ENCODE results near the gene MLN.

MLN gene

GRCh38 chr6:33824461-33825154 lies 20.8 kb upstream of the MLN start:
- H3K4me3 ChIP-seq (ENCODE audit: low read length in 2 of 2), result no peak overlapping the region
- peak overlapping the region in 1 of 2 donors; percentile 13 for H3K9ac ChIP-seq (ENCODE audit: low read length in 2 of 2)
- peaks cover 0 to 5% of the 10 kb centered on the region in 2 donors for H3K27me3 ChIP-seq (ENCODE audit: control insufficient read depth in 1 of 2, insufficient read depth in 2 of 2, low read length in 2 of 2)
- H3K36me3 ChIP-seq (ENCODE audit: control insufficient read depth in 2 of 2, insufficient read depth in 2 of 2, low read length in 2 of 2), result no peaks in the 10 kb centered on the region
- no peaks in the 10 kb centered on the region for H3K9me3 ChIP-seq (ENCODE audit: control insufficient read depth in 2 of 2, low read length in 2 of 2)
- H3K4me1 ChIP-seq (ENCODE audit: control insufficient read depth, insufficient read depth, low read length), result peaks cover 19% of the 10 kb centered on the region
- no peak overlapping the region for H3K27ac ChIP-seq (ENCODE audit: low read length)

- H3K27ac ChIP-seq (ENCODE audit: low read length), result no peak overlapping the region
- no peaks in the 10 kb centered on the region for H3K9me3 ChIP-seq (ENCODE audit: control insufficient read depth in 2 of 2, low read length in 2 of 2)
- H3K4me1 ChIP-seq (ENCODE audit: control insufficient read depth, insufficient read depth, low read length), result peaks cover 14% of the 10 kb centered on the region
- H3K36me3 ChIP-seq (ENCODE audit: control insufficient read depth in 2 of 2, insufficient read depth in 2 of 2, low read length in 2 of 2), result no peaks in the 10 kb centered on the region
- H3K27me3 ChIP-seq (ENCODE audit: control insufficient read depth in 1 of 2, insufficient read depth in 2 of 2, low read length in 2 of 2), result peaks cover 0 to 5% of the 10 kb centered on the region in 2 donors
- H3K9ac ChIP-seq (ENCODE audit: low read length in 2 of 2), result no peak overlapping the region
- no peak overlapping the region for H3K4me3 ChIP-seq (ENCODE audit: low read length in 2 of 2)
These were observed 20.0 kb upstream of the MLN start for GRCh38 chr6:33823806-33824205.

- Histone ChIP-seq H3K9me3 (ENCODE audit: control insufficient read depth in 2 of 2, low read length in 2 of 2) (no peaks in the 10 kb centered on the region), H3K4me3 (ENCODE audit: low read length in 2 of 2) (no peak overlapping the region), H3K4me1 (ENCODE audit: control insufficient read depth, insufficient read depth, low read length) (peaks cover 4% of the 10 kb centered on the region), H3K36me3 (ENCODE audit: control insufficient read depth in 2 of 2, insufficient read depth in 2 of 2, low read length in 2 of 2) (no peaks in the 10 kb centered on the region), H3K27me3 (ENCODE audit: control insufficient read depth in 1 of 2, insufficient read depth in 2 of 2, low read length in 2 of 2) (peaks cover 0 to 5% of the 10 kb centered on the region in 2 donors), H3K27ac (ENCODE audit: low read length) (no peak overlapping the region), H3K9ac (ENCODE audit: low read length in 2 of 2) (no peak overlapping the region)
These were observed 19.0 kb upstream of the MLN start for GRCh38 chr6:33822575-33823395.

GRCh38 chr6:33820784-33821520 lies 17.1 kb upstream of the MLN start:
- Histone ChIP-seq H3K27ac (ENCODE audit: low read length) (no peak overlapping the region), H3K36me3 (ENCODE audit: control insufficient read depth in 2 of 2, insufficient read depth in 2 of 2, low read length in 2 of 2) (no peaks in the 10 kb centered on the region), H3K4me3 (ENCODE audit: low read length in 2 of 2) (no peak overlapping the region), H3K9me3 (ENCODE audit: control insufficient read depth in 2 of 2, low read length in 2 of 2) (no peaks in the 10 kb centered on the region), H3K9ac (ENCODE audit: low read length in 2 of 2) (no peak overlapping the region), H3K27me3 (ENCODE audit: control insufficient read depth in 1 of 2, insufficient read depth in 2 of 2, low read length in 2 of 2) (peaks cover 0 to 5% of the 10 kb centered on the region in 2 donors), H3K4me1 (ENCODE audit: control insufficient read depth, insufficient read depth, low read length) (no peaks in the 10 kb centered on the region)

- no peak overlapping the region for H3K9ac ChIP-seq (ENCODE audit: low read length in 2 of 2)
- peaks cover 3 to 5% of the 10 kb centered on the region in 2 donors for H3K27me3 ChIP-seq (ENCODE audit: control insufficient read depth in 1 of 2, insufficient read depth in 2 of 2, low read length in 2 of 2)
- H3K9me3 ChIP-seq (ENCODE audit: control insufficient read depth in 2 of 2, low read length in 2 of 2), result no peaks in the 10 kb centered on the region
- H3K4me1 ChIP-seq (ENCODE audit: control insufficient read depth, insufficient read depth, low read length), result no peaks in the 10 kb centered on the region
- no peaks in the 10 kb centered on the region for H3K36me3 ChIP-seq (ENCODE audit: control insufficient read depth in 2 of 2, insufficient read depth in 2 of 2, low read length in 2 of 2)
- no peak overlapping the region for H3K4me3 ChIP-seq (ENCODE audit: low read length in 2 of 2)
- no peak overlapping the region for H3K27ac ChIP-seq (ENCODE audit: low read length)
These were observed 16.4 kb upstream of the MLN start for GRCh38 chr6:33820243-33820642.

- no peak overlapping the region for H3K27ac ChIP-seq (ENCODE audit: low read length)
- H3K9me3 ChIP-seq (ENCODE audit: control insufficient read depth in 2 of 2, low read length in 2 of 2), result no peaks in the 10 kb centered on the region
- no peak overlapping the region for H3K4me3 ChIP-seq (ENCODE audit: low read length in 2 of 2)
- H3K4me1 ChIP-seq (ENCODE audit: control insufficient read depth, insufficient read depth, low read length), result no peaks in the 10 kb centered on the region
- H3K9ac ChIP-seq (ENCODE audit: low read length in 2 of 2), result no peak overlapping the region
- no peaks in the 10 kb centered on the region for H3K36me3 ChIP-seq (ENCODE audit: control insufficient read depth in 2 of 2, insufficient read depth in 2 of 2, low read length in 2 of 2)
- H3K27me3 ChIP-seq (ENCODE audit: control insufficient read depth in 1 of 2, insufficient read depth in 2 of 2, low read length in 2 of 2), result peaks cover 3 to 12% of the 10 kb centered on the region in 2 donors
These were observed 15.2 kb upstream of the MLN start for GRCh38 chr6:33819021-33819420.

DNA sequence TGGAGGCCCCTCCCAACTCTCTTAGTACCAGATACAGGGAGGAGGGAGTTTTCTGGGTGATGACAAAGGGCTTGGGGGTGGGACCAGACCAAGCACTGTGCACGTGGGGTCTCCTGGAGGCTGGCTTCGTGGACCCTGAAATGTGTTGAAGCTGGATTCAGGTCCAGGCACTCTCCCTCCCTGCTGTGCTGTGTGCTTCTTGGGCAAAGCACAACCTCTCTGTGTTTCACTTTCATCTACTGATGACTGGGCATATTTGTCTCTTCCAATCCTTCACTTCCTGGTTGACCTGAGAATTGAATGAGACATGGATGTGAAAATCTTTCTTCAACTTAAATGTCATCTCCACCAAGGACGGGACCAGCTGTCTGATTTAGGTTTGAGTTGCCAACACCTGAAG lies 14.5 kb upstream of the MLN start:
- H3K27ac ChIP-seq (ENCODE audit: low read length), result no peak overlapping the region
- H3K9me3 ChIP-seq (ENCODE audit: control insufficient read depth in 2 of 2, low read length in 2 of 2), result no peaks in the 10 kb centered on the region
- H3K27me3 ChIP-seq (ENCODE audit: control insufficient read depth in 1 of 2, insufficient read depth in 2 of 2, low read length in 2 of 2), result peaks cover 9 to 20% of the 10 kb centered on the region in 2 donors
- no peaks in the 10 kb centered on the region for H3K36me3 ChIP-seq (ENCODE audit: control insufficient read depth in 2 of 2, insufficient read depth in 2 of 2, low read length in 2 of 2)
- no peak overlapping the region for H3K4me3 ChIP-seq (ENCODE audit: low read length in 2 of 2)
- H3K4me1 ChIP-seq (ENCODE audit: control insufficient read depth, insufficient read depth, low read length), result no peaks in the 10 kb centered on the region
- H3K9ac ChIP-seq (ENCODE audit: low read length in 2 of 2), result no peak overlapping the region

- Histone ChIP-seq H3K36me3 (ENCODE audit: control insufficient read depth in 2 of 2, insufficient read depth in 2 of 2, low read length in 2 of 2) (no peaks in the 10 kb centered on the region), H3K27ac (ENCODE audit: low read length) (no peak overlapping the region), H3K27me3 (ENCODE audit: control insufficient read depth in 1 of 2, insufficient read depth in 2 of 2, low read length in 2 of 2) (peaks cover 13 to 20% of the 10 kb centered on the region in 2 donors), H3K4me3 (ENCODE audit: low read length in 2 of 2) (no peak overlapping the region), H3K4me1 (ENCODE audit: control insufficient read depth, insufficient read depth, low read length) (no peaks in the 10 kb centered on the region), H3K9me3 (ENCODE audit: control insufficient read depth in 2 of 2, low read length in 2 of 2) (no peaks in the 10 kb centered on the region), H3K9ac (ENCODE audit: low read length in 2 of 2) (no peak overlapping the region)
These were observed 13.7 kb upstream of the MLN start for GRCh38 chr6:33817489-33817888.

GRCh38 chr6:33816911-33817310 lies 13.1 kb upstream of the MLN start:
- Histone ChIP-seq H3K9ac (ENCODE audit: low read length in 2 of 2) (no peak overlapping the region), H3K9me3 (ENCODE audit: control insufficient read depth in 2 of 2, low read length in 2 of 2) (no peaks in the 10 kb centered on the region), H3K4me1 (ENCODE audit: control insufficient read depth, insufficient read depth, low read length) (no peaks in the 10 kb centered on the region), H3K27me3 (ENCODE audit: control insufficient read depth in 1 of 2, insufficient read depth in 2 of 2, low read length in 2 of 2) (peaks cover 18 to 22% of the 10 kb centered on the region in 2 donors), H3K27ac (ENCODE audit: low read length) (no peak overlapping the region), H3K36me3 (ENCODE audit: control insufficient read depth in 2 of 2, insufficient read depth in 2 of 2, low read length in 2 of 2) (no peaks in the 10 kb centered on the region), H3K4me3 (ENCODE audit: low read length in 2 of 2) (no peak overlapping the region)

DNA sequence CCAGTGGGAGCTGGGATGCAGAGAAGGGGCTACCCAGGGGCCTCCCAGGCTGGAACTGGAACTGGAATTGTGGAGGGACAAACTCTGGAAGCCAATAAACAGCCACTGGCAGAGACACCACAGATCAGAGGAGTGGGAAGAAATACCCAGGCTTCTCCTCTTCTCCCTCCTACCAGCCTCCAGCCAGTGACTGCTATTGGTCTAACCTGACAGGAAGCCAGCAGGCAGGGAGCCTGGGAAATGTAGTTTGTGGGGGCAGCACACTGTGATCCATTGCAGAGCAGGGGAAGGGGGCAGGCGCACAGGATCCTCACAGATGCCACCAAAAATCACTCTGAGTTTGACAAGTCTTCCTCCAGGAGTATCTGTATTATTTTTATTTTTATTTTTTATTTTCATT lies 12.1 kb upstream of the MLN start:
- Histone ChIP-seq H3K36me3 (ENCODE audit: control insufficient read depth in 2 of 2, insufficient read depth in 2 of 2, low read length in 2 of 2) (no peaks in the 10 kb centered on the region), H3K9me3 (ENCODE audit: control insufficient read depth in 2 of 2, low read length in 2 of 2) (no peaks in the 10 kb centered on the region), H3K27me3 (ENCODE audit: control insufficient read depth in 1 of 2, insufficient read depth in 2 of 2, low read length in 2 of 2) (peaks cover 21 to 22% of the 10 kb centered on the region in 2 donors), H3K9ac (ENCODE audit: low read length in 2 of 2) (no peak overlapping the region), H3K4me1 (ENCODE audit: control insufficient read depth, insufficient read depth, low read length) (no peaks in the 10 kb centered on the region), H3K27ac (ENCODE audit: low read length) (no peak overlapping the region), H3K4me3 (ENCODE audit: low read length in 2 of 2) (no peak overlapping the region)
